ENCODE data around the gene IRF2. TPM values are rescaled to one million over a fixed set of nuclear protein-coding genes. Genes with fewer than 3 reads are reported as not detected.
"Not testable (repeated sequence)": the region's sequence is repeated elsewhere in the genome, so short reads cannot be mapped to it uniquely, and the experiment has no call there.

Gene IRF2
- total and polyA plus RNA-seq, 7 donors = 6.7 to 28.9 (median 16.8) TPM

GRCh38 chr4:184347251-184348239, 126.8 kb downstream of the IRF2 start:
- Histone ChIP-seq H3K27ac (peak overlapping the region; percentile 94), H3K4me1 (peaks cover 55% of the 10 kb centered on the region), H3K36me3 (ENCODE audit: insufficient read depth in 1 of 2, low read depth in 1 of 2) (no peaks in the 10 kb centered on the region), H3K4me3 (peak overlapping the region; percentile 5), H3K9me3 (no peaks in the 10 kb centered on the region), H3K27me3 (ENCODE audit: insufficient read depth in 3 of 3, low read length in 2 of 3) (no peaks in the 10 kb centered on the region)
- ATAC-seq (peak; percentile 9 to 53 (median 24)), DNase-seq (peak; percentile 49 to 68)
- intact Hi-C loops (cut with DNase I) = loop anchor here (2.0 to 5.0 kb wide), 3 partner anchors 35 to 125 kb away; partner anchors contain the start of gene IRF2 (in 1 of the 2)
- TF ChIP-seq CTCF (IDR thresholded peaks at IDR 0.05) = no peak
- 46 to 53% (median 53%) methylated on average over 16 of the region's 16 CpGs for WGBS, 3 donors

GRCh38 chr4:184346682-184347081, 127.7 kb downstream of the IRF2 start:
- ATAC-seq (no peak), DNase-seq (no peak)
- no peak for TF ChIP-seq CTCF (IDR thresholded peaks at IDR 0.05)
- H3K27me3 ChIP-seq (ENCODE audit: insufficient read depth in 3 of 3, low read length in 2 of 3) = no peaks in the 10 kb centered on the region
- WGBS, 3 donors = 74 to 87% (median 75%) methylated on average over 2 of the region's 2 CpGs
- no peak overlapping the region for H3K4me3 ChIP-seq
- H3K4me1 ChIP-seq = peaks cover 55% of the 10 kb centered on the region
- peak overlapping the region; percentile 94 for H3K27ac ChIP-seq
- no peaks in the 10 kb centered on the region for H3K36me3 ChIP-seq (ENCODE audit: insufficient read depth in 1 of 2, low read depth in 1 of 2)
- intact Hi-C loops (cut with DNase I) = loop anchor here in 1 of 2 donors (5.0 kb wide), 2 partner anchors 36 to 126 kb away; partner anchors contain the start of gene IRF2
- no peaks in the 10 kb centered on the region for H3K9me3 ChIP-seq

- not testable (repeated sequence) for H3K36me3 ChIP-seq (ENCODE audit: insufficient read depth in 1 of 2, low read depth in 1 of 2); DNase-seq; H3K4me3 ChIP-seq; ATAC-seq; H3K9me3 ChIP-seq; H3K27me3 ChIP-seq (ENCODE audit: insufficient read depth in 3 of 3, low read length in 2 of 3)
- peaks cover 55% of the 10 kb centered on the region for H3K4me1 ChIP-seq
- intact Hi-C loops (cut with DNase I) = loop anchor here in 1 of 2 donors (5.0 kb wide), 2 partner anchors 36 to 126 kb away; partner anchors contain the start of gene IRF2
- H3K27ac ChIP-seq = peak overlapping the region; percentile 94
- whole genome bisulfite sequencing, 3 donors = 88 to 97% (median 89%) methylated on average over 6 of the region's 6 CpGs
Measured at GRCh38 chr4:184346273-184346672, 128.1 kb downstream of the IRF2 start.

GRCh38 chr4:184345573-184345922, 128.8 kb downstream of the IRF2 start:
- DNase-seq = peak; percentile 74 to 87
- peak; percentile 84 to 90 (median 88) for ATAC-seq
- peak overlapping the region; percentile 94 for H3K27ac ChIP-seq
- 10 to 25% (median 13%) methylated on average over 3 of the region's 3 CpGs for WGBS, 3 donors
- no peaks in the 10 kb centered on the region for H3K27me3 ChIP-seq (ENCODE audit: insufficient read depth in 3 of 3, low read length in 2 of 3)
- peaks cover 55% of the 10 kb centered on the region for H3K4me1 ChIP-seq
- H3K36me3 ChIP-seq (ENCODE audit: insufficient read depth in 1 of 2, low read depth in 1 of 2) = no peaks in the 10 kb centered on the region
- peak overlapping the region; percentile 13 for H3K4me3 ChIP-seq
- no peaks in the 10 kb centered on the region for H3K9me3 ChIP-seq
- intact Hi-C loops (cut with DNase I) = loop anchor here (2.0 to 5.0 kb wide), 3 partner anchors 37 to 129 kb away; partner anchors contain the start of gene IRF2 (in 2 of the 2)
- TF ChIP-seq CTCF (IDR thresholded peaks at IDR 0.05) = no peak

Data from psoas muscle (tissue), 8 donors.